GM19397 (cell line): ENCODE measurements around the gene MAPRE2.
"Not testable (repeated sequence)": the region's sequence is repeated elsewhere in the genome, so short reads cannot be mapped to it uniquely, and the experiment has no call there.

Experiments
- ATAC-seq: cut with Tn5 transposase; IDR thresholded peaks from one replicate; pipeline ENCODE4 v1.9.1; 2021; ENCODE audit warnings: mild to moderate bottlenecking, moderate library complexity; ENCODE audit not compliant: unreplicated experiment

Gene MAPRE2

GRCh38 chr18:35143622-35144596, 102.7 kb downstream of the MAPRE2 start:
- ATAC-seq, result no peak

- ATAC-seq, result no peak
Measured at GRCh38 chr18:35144698-35145097, 103.5 kb downstream of the MAPRE2 start.

GRCh38 chr18:35150195-35150594, 109.0 kb downstream of the MAPRE2 start:
- not testable (repeated sequence) for ATAC-seq

GRCh38 chr18:35153609-35154272, 112.5 kb downstream of the MAPRE2 start:
- ATAC-seq, result no peak

GRCh38 chr18:35155398-35156117, 114.3 kb downstream of the MAPRE2 start:
- no peak for ATAC-seq

GRCh38 chr18:35157181-35157580, 116.0 kb downstream of the MAPRE2 start:
- no peak for ATAC-seq

- peak; percentile 61 for ATAC-seq
Measured at GRCh38 chr18:35158728-35159450, 117.7 kb downstream of the MAPRE2 start.

GRCh38 chr18:35159782-35160181, 118.6 kb downstream of the MAPRE2 start:
- no peak for ATAC-seq

GRCh38 chr18:35161485-35161884, 120.3 kb downstream of the MAPRE2 start:
- no peak for ATAC-seq

GRCh38 chr18:35161934-35162333, 120.7 kb downstream of the MAPRE2 start:
- ATAC-seq, result no peak

- ATAC-seq, result no peak
Measured at GRCh38 chr18:35163014-35163539, 121.9 kb downstream of the MAPRE2 start.

GRCh38 chr18:35163721-35164120, 122.5 kb downstream of the MAPRE2 start:
- ATAC-seq, result no peak

- ATAC-seq, result no peak
Measured at GRCh38 chr18:35164133-35164532, 122.9 kb downstream of the MAPRE2 start.

GRCh38 chr18:35167332-35167731, 126.1 kb downstream of the MAPRE2 start:
- ATAC-seq, result no peak

GRCh38 chr18:35167857-35168256, 126.6 kb downstream of the MAPRE2 start:
- no peak for ATAC-seq

- ATAC-seq, result not testable (repeated sequence)
Measured at GRCh38 chr18:35170323-35170722, 129.1 kb downstream of the MAPRE2 start.

- ATAC-seq, result no peak
Measured at GRCh38 chr18:35171315-35171987, 130.2 kb downstream of the MAPRE2 start.

GRCh38 chr18:35172009-35172408, 130.8 kb downstream of the MAPRE2 start:
- ATAC-seq, result no peak

- no peak for ATAC-seq
Measured at GRCh38 chr18:35172451-35173035, 131.3 kb downstream of the MAPRE2 start.
